ENCODE results near the gene IER5.

The IER5 gene

GRCh38 chr1:181056560-181056959, 31.9 kb upstream of the IER5 start:
- DNase-seq (ENCODE audit: low read depth in 1 of 2, low spot score in 1 of 2): no peak
- TF ChIP-seq CTCF (IDR thresholded peaks at IDR 0.05; ENCODE audit: insufficient read depth, low read length) (no peak), REST (IDR thresholded peaks at IDR 0.05; ENCODE audit: insufficient replicate concordance, low read depth) (no peak), SPI1 (IDR thresholded peaks at IDR 0.05; ENCODE audit: borderline replicate concordance, low read depth) (no peak), POLR2AphosphoS5 (IDR thresholded peaks at IDR 0.05; ENCODE audit: low read depth) (no peak), GABPA (IDR thresholded peaks at IDR 0.05; ENCODE audit: low read depth) (no peak)
- Histone ChIP-seq H3K27me3 (ENCODE audit: insufficient read depth, poor library complexity, severe bottlenecking) (no peaks in the 10 kb centered on the region), H3K27ac (replicated peaks) (no peak overlapping the region), H3K4me3 (replicated peaks; ENCODE audit: insufficient read depth, low read length) (no peak overlapping the region)

- no peak for TF ChIP-seq POLR2AphosphoS5 (IDR thresholded peaks at IDR 0.05; ENCODE audit: low read depth)
- no peak for TF ChIP-seq CTCF (IDR thresholded peaks at IDR 0.05; ENCODE audit: insufficient read depth, low read length)
- TF ChIP-seq REST (IDR thresholded peaks at IDR 0.05; ENCODE audit: insufficient replicate concordance, low read depth): no peak
- no peak for TF ChIP-seq GABPA (IDR thresholded peaks at IDR 0.05; ENCODE audit: low read depth)
- TF ChIP-seq SPI1 (IDR thresholded peaks at IDR 0.05; ENCODE audit: borderline replicate concordance, low read depth): no peak
- no peak for DNase-seq (ENCODE audit: low read depth in 1 of 2, low spot score in 1 of 2)
These were observed 31.4 kb upstream of the IER5 start for GRCh38 chr1:181057079-181057478.

GRCh38 chr1:181059435-181059834, 29.1 kb upstream of the IER5 start:
- no peak for DNase-seq (ENCODE audit: low read depth in 1 of 2, low spot score in 1 of 2)
- no peaks in the 10 kb centered on the region for H3K27me3 ChIP-seq (ENCODE audit: insufficient read depth, poor library complexity, severe bottlenecking)
- no peak overlapping the region for H3K4me3 ChIP-seq (replicated peaks; ENCODE audit: insufficient read depth, low read length)
- TF ChIP-seq REST (IDR thresholded peaks at IDR 0.05; ENCODE audit: insufficient replicate concordance, low read depth) (no peak), GABPA (IDR thresholded peaks at IDR 0.05; ENCODE audit: low read depth) (no peak), POLR2AphosphoS5 (IDR thresholded peaks at IDR 0.05; ENCODE audit: low read depth) (no peak), CTCF (IDR thresholded peaks at IDR 0.05; ENCODE audit: insufficient read depth, low read length) (no peak), SPI1 (IDR thresholded peaks at IDR 0.05; ENCODE audit: borderline replicate concordance, low read depth) (no peak)
- no peak overlapping the region for H3K27ac ChIP-seq (replicated peaks)

More at GRCh38 chr1:181057079-181057478, 31.4 kb upstream of the IER5 start:
- H3K27me3 ChIP-seq (ENCODE audit: insufficient read depth, poor library complexity, severe bottlenecking): no peaks in the 10 kb centered on the region
- no peak overlapping the region for H3K4me3 ChIP-seq (replicated peaks; ENCODE audit: insufficient read depth, low read length)
- no peak overlapping the region for H3K27ac ChIP-seq (replicated peaks)

Measured in HL-60 (cell line).